Osteoblast (primary cell): ENCODE measurements around the gene SPATS2. TPM values are rescaled to one million over a fixed set of nuclear protein-coding genes. Genes with fewer than 3 reads are reported as not detected.

Experiments used
- DNase-seq: peaks from one replicate; pipeline ENCODE4 v3.0.0; 2011; ENCODE audit warnings: low spot score, mixed read lengths; ENCODE audit not compliant: insufficient read length; ENCODE audit errors: missing footprints
- H2AFZ ChIP-seq: 2 replicates; pipeline ENCODE4 v1.6.0; 2011; ENCODE audit warnings: mild to moderate bottlenecking, low read length
- H3K27ac ChIP-seq: 2 replicates; pipeline ENCODE4 v1.5.1; 2011; ENCODE audit warnings: mild to moderate bottlenecking, low read depth, low read length, moderate library complexity
- H3K27me3 ChIP-seq: 2 replicates; pipeline ENCODE4 v1.6.0; 2012; ENCODE audit warnings: mild to moderate bottlenecking, control low read depth, inconsistent platforms, low read length, moderate library complexity; ENCODE audit not compliant: insufficient read depth
- H3K36me3 ChIP-seq: 2 replicates; pipeline ENCODE4 v1.5.1; 2011; ENCODE audit warnings: mild to moderate bottlenecking, low read length, control low read depth, moderate library complexity; ENCODE audit not compliant: insufficient read depth
- H3K4me1 ChIP-seq: 2 replicates; pipeline ENCODE4 v1.5.1; 2011; ENCODE audit warnings: mild to moderate bottlenecking, low read length, control low read depth, moderate library complexity; ENCODE audit not compliant: insufficient read depth
- H3K4me2 ChIP-seq: 2 replicates; pipeline ENCODE4 v1.6.0; 2011; ENCODE audit warnings: mild to moderate bottlenecking, low read length; ENCODE audit not compliant: insufficient read depth
- H3K4me3 ChIP-seq: fragments of 200-600 bp; sonication (generic); 3 replicates; pipeline ENCODE4 v1.5.1; 2012; ENCODE audit warnings: mild to moderate bottlenecking, low read length, inconsistent platforms; ENCODE audit not compliant: insufficient read depth
- H3K79me2 ChIP-seq: 2 replicates; pipeline ENCODE4 v1.6.0; 2012; ENCODE audit warnings: mild to moderate bottlenecking, low read length, control low read depth, inconsistent platforms; ENCODE audit not compliant: insufficient read depth
- H3K9me3 ChIP-seq: 2 replicates; pipeline ENCODE4 v1.5.1; 2011; ENCODE audit warnings: low read depth, low read length, control low read depth
- H4K20me1 ChIP-seq: 2 replicates; pipeline ENCODE4 v1.6.0; 2012; ENCODE audit warnings: mild to moderate bottlenecking, low read length, control low read depth; ENCODE audit not compliant: insufficient read depth
- CTCF ChIP-seq: IDR thresholded peaks from 2 replicates; pipeline ENCODE4 v1.5.1; 2011; ENCODE audit warnings: mild to moderate bottlenecking, low read depth, low read length, moderate library complexity; ENCODE audit errors: extremely low read depth
- total RNA-seq: library from RNA; depleted of rRNA; stranded (reverse); fragments of >200 nt; gene quantifications from 2 replicates; pipeline ENCODE4 v1.2.3, GENCODE V29; 2012

Gene SPATS2
- total RNA-seq, 1 donor: 25.7 TPM

DNA sequence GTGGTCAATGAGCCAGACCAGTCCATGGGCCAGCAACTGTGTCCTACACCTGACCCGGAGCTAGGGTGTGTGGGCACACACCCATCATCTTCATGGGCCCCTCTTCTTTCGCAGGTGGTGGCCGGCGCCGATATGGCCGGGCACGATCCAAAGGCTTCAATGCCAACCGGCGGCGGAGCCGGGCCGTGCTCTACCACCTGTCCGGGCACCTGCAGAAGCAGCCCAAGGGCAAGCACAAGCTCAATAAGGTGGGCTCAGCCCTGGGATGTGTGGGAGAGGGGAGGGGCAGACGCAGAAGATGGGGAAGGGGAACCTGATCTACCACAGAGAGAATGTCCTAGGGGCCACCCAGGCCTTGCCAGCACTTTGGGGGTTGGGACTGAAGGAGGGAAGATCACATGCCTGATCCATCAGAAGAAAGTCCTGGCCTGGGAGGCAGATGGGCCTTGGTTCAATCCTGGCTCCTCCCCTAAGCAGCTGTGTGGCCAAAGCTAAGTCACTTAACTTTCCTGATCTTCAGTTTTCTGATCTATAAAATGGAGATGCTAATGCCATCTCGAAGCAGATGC, 175.4 kb downstream of the SPATS2 start:
- Histone ChIP-seq H2AFZ (no peak overlapping the region), H3K4me2 (no peak overlapping the region), H4K20me1 (no peaks in the 10 kb centered on the region), H3K9me3 (no peaks in the 10 kb centered on the region), H3K36me3 (no peaks in the 10 kb centered on the region), H3K27me3 (peaks cover 53% of the 10 kb centered on the region), H3K4me3 (no peak overlapping the region), H3K4me1 (peaks cover 5% of the 10 kb centered on the region), H3K27ac (no peak overlapping the region), H3K79me2 (no peaks in the 10 kb centered on the region)
- TF ChIP-seq CTCF: no peak
- peak; percentile 72 for DNase-seq

GRCh38 chr12:49543221-49543913, 176.1 kb downstream of the SPATS2 start:
- H3K79me2 ChIP-seq: no peaks in the 10 kb centered on the region
- no peaks in the 10 kb centered on the region for H3K9me3 ChIP-seq
- peaks cover 53% of the 10 kb centered on the region for H3K27me3 ChIP-seq
- no peak overlapping the region for H2AFZ ChIP-seq
- no peak overlapping the region for H3K4me2 ChIP-seq
- peak; percentile 77 for DNase-seq
- H3K27ac ChIP-seq: no peak overlapping the region
- H4K20me1 ChIP-seq: no peaks in the 10 kb centered on the region
- no peaks in the 10 kb centered on the region for H3K4me1 ChIP-seq
- no peak overlapping the region for H3K4me3 ChIP-seq
- H3K36me3 ChIP-seq: no peaks in the 10 kb centered on the region
- no peak for TF ChIP-seq CTCF

DNA sequence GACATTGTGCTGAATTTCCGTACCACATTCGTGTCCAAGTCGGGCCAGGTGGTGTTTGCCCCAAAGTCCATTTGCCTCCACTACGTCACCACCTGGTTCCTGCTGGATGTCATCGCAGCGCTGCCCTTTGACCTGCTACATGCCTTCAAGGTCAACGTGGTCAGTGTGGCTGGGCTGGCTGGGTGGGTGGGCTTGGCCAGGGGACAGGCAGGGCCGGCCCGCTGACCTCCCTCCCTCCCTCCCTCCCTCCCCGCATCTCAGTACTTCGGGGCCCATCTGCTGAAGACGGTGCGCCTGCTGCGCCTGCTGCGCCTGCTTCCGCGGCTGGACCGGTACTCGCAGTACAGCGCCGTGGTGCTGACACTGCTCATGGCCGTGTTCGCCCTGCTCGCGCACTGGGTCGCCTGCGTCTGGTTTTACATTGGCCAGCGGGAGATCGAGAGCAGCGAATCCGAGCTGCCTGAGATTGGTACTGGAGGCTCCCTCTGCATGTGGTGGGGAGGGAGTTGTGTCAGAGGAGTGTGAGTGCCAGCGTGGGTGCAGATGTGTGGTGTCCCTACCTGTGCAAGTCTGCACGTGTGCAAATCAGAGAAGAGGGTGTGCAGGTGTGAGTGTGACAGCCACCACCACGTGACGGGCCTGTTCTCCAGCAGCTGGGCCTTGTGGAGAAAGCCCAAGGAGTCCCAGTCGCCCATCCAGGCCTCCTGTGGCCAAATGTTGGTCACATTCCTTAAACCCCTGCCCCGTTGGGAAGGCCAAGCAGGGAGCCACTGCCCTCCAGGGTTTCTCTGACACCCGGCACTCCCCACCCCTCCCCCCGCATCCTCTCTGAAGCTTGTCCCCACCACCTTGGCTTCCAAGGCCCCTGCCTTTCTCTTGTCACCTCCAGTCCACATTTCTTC, 176.9 kb downstream of the SPATS2 start:
- Histone ChIP-seq H3K4me2 (no peak overlapping the region), H3K27ac (no peak overlapping the region), H3K9me3 (no peaks in the 10 kb centered on the region), H3K27me3 (peaks cover 57% of the 10 kb centered on the region), H3K36me3 (no peaks in the 10 kb centered on the region), H3K4me1 (peaks cover 5% of the 10 kb centered on the region), H3K4me3 (no peak overlapping the region), H4K20me1 (no peaks in the 10 kb centered on the region), H2AFZ (no peak overlapping the region), H3K79me2 (no peaks in the 10 kb centered on the region)
- DNase-seq: peak; percentile 88
- TF ChIP-seq CTCF: no peak

- Histone ChIP-seq H3K4me1 (peaks cover 5% of the 10 kb centered on the region), H3K27me3 (peaks cover 47% of the 10 kb centered on the region), H3K36me3 (no peaks in the 10 kb centered on the region), H3K4me3 (no peak overlapping the region), H4K20me1 (no peaks in the 10 kb centered on the region), H3K9me3 (no peaks in the 10 kb centered on the region), H3K79me2 (no peaks in the 10 kb centered on the region), H3K4me2 (no peak overlapping the region), H2AFZ (no peak overlapping the region), H3K27ac (no peak overlapping the region)
- no peak for TF ChIP-seq CTCF
- DNase-seq: peak; percentile 79
Observed at GRCh38 chr12:49545815-49546214, 178.6 kb downstream of the SPATS2 start.
